Lower leg skin (tissue), 4 donors: ENCODE data around the gene KIAA0930. TPM values are rescaled to one million over a fixed set of nuclear protein-coding genes. Genes with fewer than 3 reads are reported as not detected.
"Not testable (repeated sequence)": the region's sequence is repeated elsewhere in the genome, so short reads cannot be mapped to it uniquely, and the experiment has no call there.

Experiments
- DNase-seq, 2 donors: peaks; one replicate each; pipeline ENCODE4 v3.0.0-alpha.2; 2019; ENCODE audit warnings: low spot score in 2 of 2
- H3K4me3 ChIP-seq: fragments of 200-600 bp; sonication (generic); 2 replicates; pipeline ENCODE4 v1.5.1; 2017; ENCODE audit warnings: mild to moderate bottlenecking, low read depth; ENCODE audit not compliant: poor library complexity, severe bottlenecking
- POLR2A ChIP-seq, 2 donors: fragments of 450-650 bp; IDR thresholded peaks; one replicate each; pipeline ENCODE4 v1.6.1; 2016 to 2017; ENCODE audit warnings: antibody characterized with exemption in 2 of 2, mild to moderate bottlenecking in 1 of 2, moderate library complexity in 1 of 2
- WGBS, 2 donors: methylation state at CpG; one replicate each; pipeline ENCODE4 v1.1.5; 2018; 5-methylcytosine and 5-hydroxymethylcytosine counted together
- intact Hi-C: fragments of 100-400 bp; cut with DNase I; formaldehyde crosslinking; loops from one replicate; pipeline ENCODE4 v1.15.0; 2023; ENCODE audit warnings: low total_unique reads
- total RNA-seq, 4 donors: library from RNA; depleted of rRNA; stranded (reverse); fragments of >200 nt; gene quantifications; one replicate each; pipeline ENCODE4 v1.1.0, GENCODE V29; 2016
- TF ChIP-seq, protein P1 (sequence below), 3 donors: fragments of 450-650 bp; IDR thresholded peaks; one replicate each; pipeline ENCODE4 v1.5.1; 2016; ENCODE audit warnings: antibody characterized with exemption in 3 of 3, mild to moderate bottlenecking in 3 of 3, moderate library complexity in 2 of 3

Gene KIAA0930
- total RNA-seq, 4 donors from 2014 or later, result 47.6 to 143 (median 96.8) TPM

DNA sequence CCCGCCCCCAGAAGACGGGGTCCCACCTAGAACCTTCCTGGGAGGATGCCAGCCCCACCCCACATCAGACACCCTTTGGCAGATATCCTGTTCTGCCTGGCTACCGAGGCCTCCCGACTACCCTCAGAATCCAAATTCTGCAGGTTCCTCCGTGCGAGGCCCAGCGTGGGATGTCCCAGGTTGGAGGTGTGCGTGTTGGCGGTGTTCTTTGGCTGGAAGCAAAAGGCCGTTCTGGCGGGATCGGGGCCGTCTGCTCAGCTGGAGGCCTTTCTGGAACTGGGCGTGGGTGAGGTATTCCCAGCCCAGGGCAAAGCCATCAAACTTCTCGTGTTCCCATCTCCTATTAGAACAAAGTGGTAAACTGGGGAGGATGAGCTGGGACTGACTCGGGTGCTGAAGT is 44.4 kb downstream of the KIAA0930 start:
- H3K4me3 ChIP-seq, result no peak overlapping the region
- no peak for TF ChIP-seq POLR2A (IDR thresholded peaks at IDR 0.05)
- TF ChIP-seq, protein P1, sequence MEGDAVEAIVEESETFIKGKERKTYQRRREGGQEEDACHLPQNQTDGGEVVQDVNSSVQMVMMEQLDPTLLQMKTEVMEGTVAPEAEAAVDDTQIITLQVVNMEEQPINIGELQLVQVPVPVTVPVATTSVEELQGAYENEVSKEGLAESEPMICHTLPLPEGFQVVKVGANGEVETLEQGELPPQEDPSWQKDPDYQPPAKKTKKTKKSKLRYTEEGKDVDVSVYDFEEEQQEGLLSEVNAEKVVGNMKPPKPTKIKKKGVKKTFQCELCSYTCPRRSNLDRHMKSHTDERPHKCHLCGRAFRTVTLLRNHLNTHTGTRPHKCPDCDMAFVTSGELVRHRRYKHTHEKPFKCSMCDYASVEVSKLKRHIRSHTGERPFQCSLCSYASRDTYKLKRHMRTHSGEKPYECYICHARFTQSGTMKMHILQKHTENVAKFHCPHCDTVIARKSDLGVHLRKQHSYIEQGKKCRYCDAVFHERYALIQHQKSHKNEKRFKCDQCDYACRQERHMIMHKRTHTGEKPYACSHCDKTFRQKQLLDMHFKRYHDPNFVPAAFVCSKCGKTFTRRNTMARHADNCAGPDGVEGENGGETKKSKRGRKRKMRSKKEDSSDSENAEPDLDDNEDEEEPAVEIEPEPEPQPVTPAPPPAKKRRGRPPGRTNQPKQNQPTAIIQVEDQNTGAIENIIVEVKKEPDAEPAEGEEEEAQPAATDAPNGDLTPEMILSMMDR (IDR thresholded peaks at IDR 0.05), result no peak
- peak in 1 of 2 donors; percentile 82 for DNase-seq
- WGBS, 2 donors, result 85 to 88% methylated on average over 11 to 16 of the region's 16 CpGs
- intact Hi-C loops, result no loop called here

DNA sequence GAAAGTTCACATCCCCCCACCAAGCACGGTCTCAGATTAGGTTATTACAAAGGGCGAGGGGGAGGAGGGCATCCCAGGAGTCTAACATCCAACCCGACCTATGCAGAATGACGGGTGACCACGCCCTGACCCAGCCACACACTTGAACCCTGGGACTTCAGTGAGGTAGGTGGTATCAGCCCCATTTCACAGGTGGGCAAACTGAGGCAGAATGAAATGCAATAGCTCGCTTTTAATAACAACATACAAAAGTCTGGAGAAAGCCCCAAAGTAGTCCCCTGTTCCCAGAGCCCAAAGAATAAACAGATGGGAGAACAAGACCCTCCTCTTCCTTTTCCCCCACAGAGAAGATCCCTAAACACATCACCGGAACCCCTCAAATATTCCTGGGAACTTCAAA is 45.1 kb downstream of the KIAA0930 start:
- TF ChIP-seq POLR2A (IDR thresholded peaks at IDR 0.05), result no peak
- TF ChIP-seq, protein P1 (IDR thresholded peaks at IDR 0.05), result no peak
- intact Hi-C loops, result no loop called here
- no peak overlapping the region for H3K4me3 ChIP-seq
- no peak for DNase-seq
- WGBS, 2 donors, result 93 to 94% methylated on average over 7 of the region's 7 CpGs

DNA sequence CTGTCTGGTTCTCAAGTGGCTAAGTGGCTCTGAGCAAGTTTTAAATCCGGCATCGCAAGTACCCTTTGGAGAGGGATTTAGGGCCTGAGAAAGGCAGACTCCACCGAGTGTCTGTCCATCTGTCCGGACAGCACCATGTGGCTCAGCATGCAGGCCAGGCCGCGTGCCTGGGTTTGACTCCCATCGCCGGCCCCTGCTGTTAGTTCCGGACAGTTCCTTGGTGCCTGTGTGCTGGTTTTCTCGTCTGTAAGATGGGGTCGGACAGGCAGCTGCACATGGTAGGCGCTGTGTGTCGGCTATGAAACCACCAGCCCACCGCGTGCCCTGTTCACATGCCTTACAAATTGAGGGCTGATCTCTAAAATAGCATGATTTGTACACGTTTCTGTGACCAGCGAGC is 46.0 kb downstream of the KIAA0930 start:
- 89 to 92% methylated on average over 17 of the region's 17 CpGs for WGBS, 2 donors
- intact Hi-C loops, result no loop called here
- H3K4me3 ChIP-seq, result no peak overlapping the region
- TF ChIP-seq POLR2A (IDR thresholded peaks at IDR 0.05), result no peak
- TF ChIP-seq, protein P1 (IDR thresholded peaks at IDR 0.05), result no peak
- peak in 1 of 2 donors; percentile 81 for DNase-seq

DNA sequence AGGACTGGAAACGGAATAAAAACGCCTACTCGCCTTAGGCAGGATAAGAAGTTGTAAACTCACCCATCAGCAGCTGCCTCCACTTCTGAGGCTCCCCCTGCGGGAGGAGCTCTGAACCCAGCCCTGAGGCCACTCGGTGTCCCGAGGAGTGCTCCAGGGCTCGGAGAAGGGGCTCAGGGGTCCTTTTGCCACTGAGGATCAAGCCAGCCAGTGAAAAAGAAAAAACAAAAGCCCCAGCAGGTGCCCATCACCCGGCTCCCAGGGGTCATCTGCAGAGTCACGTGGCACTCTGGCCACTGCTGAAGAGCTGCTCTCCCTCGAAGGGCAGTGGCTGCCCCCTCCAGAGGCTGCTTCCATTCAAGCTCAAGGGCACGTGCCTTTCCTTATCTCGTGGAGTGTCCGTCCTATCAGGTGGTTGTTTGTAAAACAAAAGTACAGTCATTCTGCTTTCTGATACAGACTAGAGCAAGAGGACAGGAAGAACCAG is 48.0 kb downstream of the KIAA0930 start:
- no peak for TF ChIP-seq POLR2A (IDR thresholded peaks at IDR 0.05)
- TF ChIP-seq, protein P1 (IDR thresholded peaks at IDR 0.05), result no peak
- 59 to 78% methylated on average over 13 of the region's 13 CpGs for WGBS, 2 donors
- H3K4me3 ChIP-seq, result no peak overlapping the region
- DNase-seq, result peak; percentile 13 to 81
- intact Hi-C loops, result no loop called here

DNA sequence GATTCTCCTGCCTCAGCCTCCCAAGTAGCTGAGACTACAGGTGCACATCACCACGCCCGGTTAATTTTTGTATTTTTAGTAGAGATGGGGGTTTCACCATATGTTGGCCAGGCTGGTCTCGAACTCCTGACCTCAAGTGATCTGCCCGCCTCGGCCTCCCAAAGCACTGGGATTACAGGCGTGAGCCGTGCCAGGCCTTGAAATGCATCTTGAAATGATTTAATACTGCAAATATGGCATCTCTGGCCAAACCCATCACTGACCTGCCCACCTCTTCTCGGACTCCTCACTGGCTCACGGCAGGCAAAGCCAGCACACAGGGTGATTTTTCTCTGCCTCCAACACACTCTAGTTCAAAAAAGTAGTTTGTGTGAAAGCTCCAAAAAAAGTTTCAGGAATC is 48.9 kb downstream of the KIAA0930 start:
- WGBS, 2 donors, result 73 to 85% methylated on average over 9 of the region's 9 CpGs
- H3K4me3 ChIP-seq, intact Hi-C loops: not testable (repeated sequence)
- peak in 1 of 2 donors; percentile 65 for DNase-seq

DNA sequence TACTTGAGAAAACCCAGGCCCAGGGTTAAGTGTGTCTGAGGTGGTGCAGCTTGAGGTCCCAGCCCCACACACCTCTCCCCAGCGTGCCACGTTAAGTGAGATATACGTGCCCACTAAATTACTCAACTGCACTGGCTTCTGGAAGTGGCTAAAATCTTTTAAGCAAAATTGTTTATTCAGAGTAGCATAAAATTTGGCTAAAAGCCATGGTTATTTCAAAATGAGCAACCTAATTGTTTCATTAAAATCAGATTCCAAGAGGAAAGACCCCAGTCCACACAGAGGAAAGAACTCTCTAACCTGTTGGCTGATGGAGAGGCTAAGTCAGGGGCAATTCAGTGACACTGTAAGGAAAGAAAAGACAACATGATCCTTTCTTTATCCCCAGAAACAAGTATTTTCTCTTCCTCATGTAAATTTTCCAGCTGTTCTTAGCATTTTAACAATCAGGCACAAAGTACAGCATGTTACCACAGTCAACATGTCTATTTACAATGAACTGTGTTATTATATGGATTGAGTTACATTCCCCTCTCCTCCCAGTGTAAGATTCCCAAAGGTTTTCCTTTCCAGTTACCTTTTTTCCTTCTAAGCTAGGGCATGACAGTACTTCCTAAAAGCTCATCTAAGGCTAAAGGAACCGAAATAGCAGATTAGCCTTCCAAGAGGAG is 50.4 kb downstream of the KIAA0930 start:
- DNase-seq, result no peak
- H3K4me3 ChIP-seq, result no peak overlapping the region
- intact Hi-C loops, result no loop called here
- 62 to 89% methylated on average over 4 of the region's 4 CpGs for WGBS, 2 donors
- no peak for TF ChIP-seq POLR2A (IDR thresholded peaks at IDR 0.05)
- TF ChIP-seq, protein P1 (IDR thresholded peaks at IDR 0.05), result no peak
